ENCODE data around the gene APLP2.
A peak's percentile ranks its signal among the peaks of the same experiment; 100 is the strongest.
"Not testable (repeated sequence)": the region's sequence is repeated elsewhere in the genome, so short reads cannot be mapped to it uniquely, and the experiment has no call there.

The APLP2 gene

GRCh38 chr11:130062026-130062425 is 7.7 kb upstream of the APLP2 start:
- DNase-seq: no peak

GRCh38 chr11:130063451-130063850 is 6.2 kb upstream of the APLP2 start:
- peak; percentile 66 for DNase-seq

GRCh38 chr11:130064596-130064995 is 5.1 kb upstream of the APLP2 start:
- DNase-seq: no peak

- DNase-seq: no peak
Observed at GRCh38 chr11:130066338-130066737, 3.4 kb upstream of the APLP2 start.

GRCh38 chr11:130068546-130068985 is 1.1 kb upstream of the APLP2 start:
- no peak for DNase-seq

- peak; percentile 99 for DNase-seq
Observed at GRCh38 chr11:130068986-130069658, 572 bp upstream of the APLP2 start.

GRCh38 chr11:130070109-130070845 is 583 bp downstream of the APLP2 start:
- peak; percentile 73 for DNase-seq

- DNase-seq: peak; percentile 73
Observed at GRCh38 chr11:130070846-130071200, 1.1 kb downstream of the APLP2 start.

- DNase-seq: peak; percentile 72
Observed at GRCh38 chr11:130071211-130071712, 1.6 kb downstream of the APLP2 start.

- no peak for DNase-seq
Observed at GRCh38 chr11:130074736-130075135, 5.0 kb downstream of the APLP2 start.

- peak; percentile 67 for DNase-seq
Observed at GRCh38 chr11:130076778-130077481, 7.2 kb downstream of the APLP2 start.

- DNase-seq: peak; percentile 91
Observed at GRCh38 chr11:130077671-130078070, 8.0 kb downstream of the APLP2 start.

GRCh38 chr11:130078080-130078479 is 8.4 kb downstream of the APLP2 start:
- DNase-seq: peak; percentile 77

GRCh38 chr11:130085671-130086290 is 16.1 kb downstream of the APLP2 start:
- DNase-seq: no peak

GRCh38 chr11:130086669-130087068 is 17.0 kb downstream of the APLP2 start:
- no peak for DNase-seq

GRCh38 chr11:130087294-130087926 is 17.7 kb downstream of the APLP2 start:
- DNase-seq: peak; percentile 44

- peak; percentile 34 for DNase-seq
Observed at GRCh38 chr11:130088217-130088616, 18.5 kb downstream of the APLP2 start.

GRCh38 chr11:130088919-130089673 is 19.4 kb downstream of the APLP2 start:
- DNase-seq: no peak

GRCh38 chr11:130089674-130090073 is 20.0 kb downstream of the APLP2 start:
- peak; percentile 19 for DNase-seq

GRCh38 chr11:130090517-130090916 is 20.8 kb downstream of the APLP2 start:
- not testable (repeated sequence) for DNase-seq

- DNase-seq: not testable (repeated sequence)
Observed at GRCh38 chr11:130091169-130091568, 21.5 kb downstream of the APLP2 start.

- peak; percentile 63 for DNase-seq
Observed at GRCh38 chr11:130092661-130093060, 23.0 kb downstream of the APLP2 start.
